K562 (cell line): ENCODE data around the gene ANKS1A. TPM values are rescaled to one million over a fixed set of nuclear protein-coding genes. Genes with fewer than 3 reads are reported as not detected.

Experiments
- ATAC-seq: fragments of 200-7000 bp; cut with Tn5 transposase; 3 replicates; pipeline ENCODE4 v1.9.1; 2020; ENCODE audit warnings: moderate library complexity
- BruUV-seq: library from RNA; stranded (reverse); fragments of 400-500 nt; replicated peaks from 2 replicates; lab custom pipeline; 2021; lab: Mats Ljungman, UMichigan
- CTCF ChIA-PET: fragments of 300-600 bp; formaldehyde crosslinking; extraction: SDS; loops from one replicate; lab custom pipeline; 2021; ENCODE audit warnings: low intra/inter-chr PET ratio; lab: Yijun Ruan, JAX
- POLR2A ChIA-PET: fragments of 300-600, 350-650 bp; sonication (Branson Sonifier 250); formaldehyde crosslinking; extraction: SDS; loops from one replicate; lab custom pipeline; 2021; ENCODE audit warnings: antibody characterized with exemption, inconsistent platforms; lab: Yijun Ruan, JAX
- DNase-seq, 4 experiments: peaks; one replicate each; pipeline versions ENCODE4 v3.0.0 to v3.0.0-alpha.2; 2011 to 2018; ENCODE audit warnings: low spot score in 3 of 4, mixed read lengths in 3 of 4; ENCODE audit errors: extremely low read depth in 1 of 4
- FAIRE-seq: peaks from 2 replicates; lab custom pipeline; 2011; peaks lifted over from hg19 to GRCh38; lab: Jason Lieb, UNC
- H2AFZ ChIP-seq: 2 replicates; pipeline ENCODE4 v1.6.0; 2011; ENCODE audit warnings: low read depth, low read length, control low read depth, inconsistent platforms
- H3K27ac ChIP-seq: fragments of 200-600 bp; 3 replicates; pipeline ENCODE4 v1.8.0; 2011; ENCODE audit warnings: low read depth, mild to moderate bottlenecking, control low read depth, inconsistent platforms, low read length, moderate library complexity, mixed read lengths; ENCODE audit errors: extremely low read depth
- H3K27me3 ChIP-seq, 2 experiments: fragments of 300-600 bp in 1 of 2; 2 replicates in 1 of 2; 3 replicates in 1 of 2; pipeline versions ENCODE4 v1.6.0 to v1.8.0; 2011; ENCODE audit warnings: inconsistent platforms in 2 of 2, low read length in 2 of 2, mild to moderate bottlenecking in 1 of 2, mixed read lengths in 1 of 2, moderate library complexity in 1 of 2; ENCODE audit not compliant: control insufficient read depth in 2 of 2, insufficient read depth in 2 of 2
- H3K36me3 ChIP-seq: fragments of 300-600 bp; 3 replicates; pipeline ENCODE4 v1.8.0; 2011; ENCODE audit warnings: mild to moderate bottlenecking, low read length, inconsistent platforms; ENCODE audit not compliant: control insufficient read depth, insufficient read depth
- H3K4me1 ChIP-seq, 2 experiments: fragments of 200-600 bp in 1 of 2; replicated peaks in 1 of 2; 2 replicates in 1 of 2; 3 replicates in 1 of 2; pipeline versions ENCODE4 v1.5.1 to v1.8.0; 2011; ENCODE audit warnings: inconsistent platforms in 2 of 2, low read length in 2 of 2, mild to moderate bottlenecking in 1 of 2, mixed read lengths in 1 of 2, moderate library complexity in 1 of 2; ENCODE audit not compliant: control insufficient read depth in 2 of 2, insufficient read depth in 2 of 2
- H3K4me2 ChIP-seq: 2 replicates; pipeline ENCODE4 v1.6.1; 2011; ENCODE audit warnings: low read length, control low read depth, inconsistent platforms, mixed read lengths; ENCODE audit not compliant: insufficient read depth
- H3K4me3 ChIP-seq: fragments of 200-600 bp; sonication (generic), shearing (Covaris generic); 2 replicates; pipeline ENCODE4 v1.5.1; 2016; ENCODE audit warnings: control low read depth, inconsistent platforms
- H3K79me2 ChIP-seq: fragments of 200-600 bp; 3 replicates; pipeline ENCODE4 v1.8.0; 2011; ENCODE audit warnings: low read length, inconsistent platforms; ENCODE audit not compliant: control insufficient read depth, insufficient read depth
- H3K9ac ChIP-seq, 2 experiments: 2 replicates each; pipeline versions ENCODE4 v1.6.0 to v1.6.1; 2011; ENCODE audit warnings: low read depth in 2 of 2, low read length in 2 of 2, control low read depth in 1 of 2, inconsistent platforms in 1 of 2, mild to moderate bottlenecking in 1 of 2, mixed read lengths in 1 of 2; ENCODE audit not compliant: insufficient read depth in 1 of 2
- H3K9me1 ChIP-seq: one replicate; pipeline ENCODE4 v1.6.0; 2011; ENCODE audit warnings: inconsistent platforms, mild to moderate bottlenecking, low read length, moderate library complexity; ENCODE audit not compliant: control insufficient read depth, insufficient read depth
- H3K9me3 ChIP-seq: replicated peaks from 2 replicates; pipeline ENCODE4 v1.5.1; 2011; ENCODE audit warnings: low read depth, low read length, inconsistent platforms; ENCODE audit not compliant: control insufficient read depth, insufficient read depth
- H4K20me1 ChIP-seq: replicated peaks from 2 replicates; pipeline ENCODE4 v1.6.1; 2011; ENCODE audit warnings: low read length, inconsistent platforms, mixed read lengths; ENCODE audit not compliant: control insufficient read depth, insufficient read depth
- GATAD2A ChIP-seq: fragments of 450-650 bp; IDR thresholded peaks from 2 replicates; pipeline ENCODE4 v1.6.1; 2017
- GATAD2B ChIP-seq: fragments of 450-650 bp; IDR thresholded peaks from 2 replicates; pipeline ENCODE4 v1.6.1; 2017; ENCODE audit warnings: mild to moderate bottlenecking, borderline replicate concordance
- HNRNPUL1 ChIP-seq: fragments of 200-400 bp; formaldehyde crosslinking; IDR thresholded peaks from 2 replicates; pipeline ENCODE4 v1.6.1; 2017; ENCODE audit warnings: low read length
- KLF13 ChIP-seq: fragments of 450-650 bp; IDR thresholded peaks from 2 replicates; pipeline ENCODE4 v1.6.1; 2016; ENCODE audit warnings: missing genetic modification characterization, low read depth, mild to moderate bottlenecking, missing compliant biosample characterization, moderate library complexity, borderline replicate concordance
- ZNF232 ChIP-seq: sonication (generic); formaldehyde crosslinking; IDR thresholded peaks from 2 replicates; pipeline ENCODE4 v1.8.0; 2022; ENCODE audit warnings: mild to moderate bottlenecking, missing genetic modification reagents
- ZNF316 ChIP-seq: fragments of 450-650 bp; IDR thresholded peaks from 2 replicates; pipeline ENCODE4 v1.6.1; 2016
- WGBS: fragments of 100-300 bp; shearing (Covaris generic); methylation state at CpG from one replicate; pipeline ENCODE4 v1.1.6; 2016; ENCODE audit warnings: low coverage, mixed read lengths; ENCODE audit not compliant: insufficient coverage; ENCODE audit errors: missing lambda C conversion rate; 5-methylcytosine and 5-hydroxymethylcytosine counted together
- in situ Hi-C: fragments of 300-500 bp; cut with MboI; formaldehyde crosslinking; loops from 4 replicates; pipeline ENCODE4 v1.15.0; 2018; ENCODE audit warnings: inconsistent platforms, mixed read lengths
- intact Hi-C: fragments of 100-400 bp; cut with micrococcal nuclease; formaldehyde crosslinking; loops from 2 replicates; pipeline ENCODE4 v1.14.2; 2022
- polyA plus RNA-seq, 8 experiments: library from polyadenylated mRNA; depleted of rRNA in 4 of 8; stranded (reverse) in 5 of 8; unstranded in 3 of 8; fragments of >200 nt; fragmentation: Nextera tagmentation in 2 of 8; fragmentation: Illumina TruSeq in 1 of 8; extraction: Ambion mirVana in 2 of 8; extraction: Trizol in 1 of 8; gene quantifications; 2 replicates each; pipeline versions ENCODE4 v1.2.1 to v1.2.3, GENCODE V29; 2011 to 2014; ENCODE audit warnings: inconsistent platforms in 1 of 8, missing spikeins in 1 of 8
- total RNA-seq, 7 experiments: library from RNA; depleted of rRNA in 6 of 7; stranded (reverse); fragments of >200 nt in 6 of 7; fragmentation: Illumina TruSeq in 2 of 7; extraction: Trizol in 2 of 7; gene quantifications; 2 replicates each; pipeline versions ENCODE4 v1.2.1 to v1.2.3, GENCODE V29; 2011 to 2021; ENCODE audit warnings: low replicate concordance in 1 of 7
- TF ChIP-seq, protein P1 (sequence below): fragments of 200-600 bp; sonication (generic); IDR thresholded peaks from one replicate; pipeline ENCODE4 v1.6.1; 2012; ENCODE audit warnings: mild to moderate bottlenecking, low read depth, low read length, inconsistent platforms
- TF ChIP-seq, protein P2 (sequence below): sonication (generic); formaldehyde crosslinking; IDR thresholded peaks from 2 replicates; pipeline ENCODE4 v1.8.1; 2023; ENCODE audit warnings: mild to moderate bottlenecking, missing genetic modification reagents
- TF ChIP-seq, protein P3 (sequence below): fragments of 250-450 bp; sonication (Bioruptor Pico); IDR thresholded peaks from 2 replicates; pipeline ENCODE4 v1.8.0; 2022; ENCODE audit warnings: moderate library complexity, mild to moderate bottlenecking, inconsistent platforms

ANKS1A gene
- total and polyA plus RNA-seq, 9 of the 15 experiments (the other 6 are each of a cell fraction or from before 2014, with no cell fraction given), result 1.1 to 13.8 (median 5.3) TPM

DNA sequence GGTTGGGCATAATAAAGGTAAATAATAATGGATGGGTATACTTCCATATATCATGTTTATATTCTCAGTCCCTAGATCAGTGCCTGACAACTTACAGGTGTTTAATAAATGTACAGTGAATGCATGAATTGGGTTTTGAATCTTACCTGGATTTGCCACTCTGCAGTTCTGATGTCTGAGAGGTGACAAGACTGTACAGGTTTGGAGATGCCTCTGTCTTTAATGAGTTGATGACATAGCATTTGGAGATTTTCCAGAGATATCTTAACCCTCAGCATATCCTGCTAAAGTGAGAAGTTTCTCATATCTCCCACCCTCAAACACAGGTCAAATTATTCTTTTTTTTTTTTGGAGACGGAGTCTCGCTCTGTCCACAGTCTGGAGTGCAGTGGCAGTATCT, 2.2 kb downstream of the ANKS1A start:
- no peak overlapping the region for H3K4me2 ChIP-seq
- no peak for ATAC-seq
- WGBS, result 87% methylated on average over 2 of the region's 2 CpGs
- no peak overlapping the region for H3K9ac ChIP-seq
- BruUV-seq, result no TSS peak
- H3K9me3 ChIP-seq, result no peaks in the 10 kb centered on the region
- H3K27me3 ChIP-seq, result no peaks in the 10 kb centered on the region
- DNase-seq, result no peak
- H3K9me1 ChIP-seq, result no peaks in the 10 kb centered on the region
- H3K4me3 ChIP-seq, result no peak overlapping the region
- H3K27ac ChIP-seq, result no peak overlapping the region
- H2AFZ ChIP-seq, result no peak overlapping the region
- ChIA-PET POLR2A (interaction anchor here (0.6 to 6.5 kb wide), 3 partner anchors 12 to 331 kb away, joined by 3 to 51 read pairs (median 4); no protein-coding TSS in a partner anchor), CTCF (no interaction called here)
- in situ Hi-C loops, result no loop called here
- intact Hi-C loops, result no loop called here
- H3K36me3 ChIP-seq, result no peaks in the 10 kb centered on the region
- peaks cover 11 to 12% of the 10 kb centered on the region in 2 experiments; a peak in 3 of 5 replicates for H3K4me1 ChIP-seq
- peaks cover 44% of the 10 kb centered on the region for H3K79me2 ChIP-seq
- 0 out of 2 replicates have a peak, but pooled peaks cover 4% of the 10 kb centered on the region for H4K20me1 ChIP-seq
- no peak for FAIRE-seq
- TF ChIP-seq ZNF316 (0 out of 2 replicates have a peak, but pooled peaks have one; percentile 9), KLF13 (tag) (no peak), ZNF232 (CRISPR knock-in tag) (no peak), GATAD2B (no peak), GATAD2A (0 out of 2 replicates have a peak, but pooled peaks have one; percentile 40), HNRNPUL1 (no peak)
- TF ChIP-seq, protein P1, sequence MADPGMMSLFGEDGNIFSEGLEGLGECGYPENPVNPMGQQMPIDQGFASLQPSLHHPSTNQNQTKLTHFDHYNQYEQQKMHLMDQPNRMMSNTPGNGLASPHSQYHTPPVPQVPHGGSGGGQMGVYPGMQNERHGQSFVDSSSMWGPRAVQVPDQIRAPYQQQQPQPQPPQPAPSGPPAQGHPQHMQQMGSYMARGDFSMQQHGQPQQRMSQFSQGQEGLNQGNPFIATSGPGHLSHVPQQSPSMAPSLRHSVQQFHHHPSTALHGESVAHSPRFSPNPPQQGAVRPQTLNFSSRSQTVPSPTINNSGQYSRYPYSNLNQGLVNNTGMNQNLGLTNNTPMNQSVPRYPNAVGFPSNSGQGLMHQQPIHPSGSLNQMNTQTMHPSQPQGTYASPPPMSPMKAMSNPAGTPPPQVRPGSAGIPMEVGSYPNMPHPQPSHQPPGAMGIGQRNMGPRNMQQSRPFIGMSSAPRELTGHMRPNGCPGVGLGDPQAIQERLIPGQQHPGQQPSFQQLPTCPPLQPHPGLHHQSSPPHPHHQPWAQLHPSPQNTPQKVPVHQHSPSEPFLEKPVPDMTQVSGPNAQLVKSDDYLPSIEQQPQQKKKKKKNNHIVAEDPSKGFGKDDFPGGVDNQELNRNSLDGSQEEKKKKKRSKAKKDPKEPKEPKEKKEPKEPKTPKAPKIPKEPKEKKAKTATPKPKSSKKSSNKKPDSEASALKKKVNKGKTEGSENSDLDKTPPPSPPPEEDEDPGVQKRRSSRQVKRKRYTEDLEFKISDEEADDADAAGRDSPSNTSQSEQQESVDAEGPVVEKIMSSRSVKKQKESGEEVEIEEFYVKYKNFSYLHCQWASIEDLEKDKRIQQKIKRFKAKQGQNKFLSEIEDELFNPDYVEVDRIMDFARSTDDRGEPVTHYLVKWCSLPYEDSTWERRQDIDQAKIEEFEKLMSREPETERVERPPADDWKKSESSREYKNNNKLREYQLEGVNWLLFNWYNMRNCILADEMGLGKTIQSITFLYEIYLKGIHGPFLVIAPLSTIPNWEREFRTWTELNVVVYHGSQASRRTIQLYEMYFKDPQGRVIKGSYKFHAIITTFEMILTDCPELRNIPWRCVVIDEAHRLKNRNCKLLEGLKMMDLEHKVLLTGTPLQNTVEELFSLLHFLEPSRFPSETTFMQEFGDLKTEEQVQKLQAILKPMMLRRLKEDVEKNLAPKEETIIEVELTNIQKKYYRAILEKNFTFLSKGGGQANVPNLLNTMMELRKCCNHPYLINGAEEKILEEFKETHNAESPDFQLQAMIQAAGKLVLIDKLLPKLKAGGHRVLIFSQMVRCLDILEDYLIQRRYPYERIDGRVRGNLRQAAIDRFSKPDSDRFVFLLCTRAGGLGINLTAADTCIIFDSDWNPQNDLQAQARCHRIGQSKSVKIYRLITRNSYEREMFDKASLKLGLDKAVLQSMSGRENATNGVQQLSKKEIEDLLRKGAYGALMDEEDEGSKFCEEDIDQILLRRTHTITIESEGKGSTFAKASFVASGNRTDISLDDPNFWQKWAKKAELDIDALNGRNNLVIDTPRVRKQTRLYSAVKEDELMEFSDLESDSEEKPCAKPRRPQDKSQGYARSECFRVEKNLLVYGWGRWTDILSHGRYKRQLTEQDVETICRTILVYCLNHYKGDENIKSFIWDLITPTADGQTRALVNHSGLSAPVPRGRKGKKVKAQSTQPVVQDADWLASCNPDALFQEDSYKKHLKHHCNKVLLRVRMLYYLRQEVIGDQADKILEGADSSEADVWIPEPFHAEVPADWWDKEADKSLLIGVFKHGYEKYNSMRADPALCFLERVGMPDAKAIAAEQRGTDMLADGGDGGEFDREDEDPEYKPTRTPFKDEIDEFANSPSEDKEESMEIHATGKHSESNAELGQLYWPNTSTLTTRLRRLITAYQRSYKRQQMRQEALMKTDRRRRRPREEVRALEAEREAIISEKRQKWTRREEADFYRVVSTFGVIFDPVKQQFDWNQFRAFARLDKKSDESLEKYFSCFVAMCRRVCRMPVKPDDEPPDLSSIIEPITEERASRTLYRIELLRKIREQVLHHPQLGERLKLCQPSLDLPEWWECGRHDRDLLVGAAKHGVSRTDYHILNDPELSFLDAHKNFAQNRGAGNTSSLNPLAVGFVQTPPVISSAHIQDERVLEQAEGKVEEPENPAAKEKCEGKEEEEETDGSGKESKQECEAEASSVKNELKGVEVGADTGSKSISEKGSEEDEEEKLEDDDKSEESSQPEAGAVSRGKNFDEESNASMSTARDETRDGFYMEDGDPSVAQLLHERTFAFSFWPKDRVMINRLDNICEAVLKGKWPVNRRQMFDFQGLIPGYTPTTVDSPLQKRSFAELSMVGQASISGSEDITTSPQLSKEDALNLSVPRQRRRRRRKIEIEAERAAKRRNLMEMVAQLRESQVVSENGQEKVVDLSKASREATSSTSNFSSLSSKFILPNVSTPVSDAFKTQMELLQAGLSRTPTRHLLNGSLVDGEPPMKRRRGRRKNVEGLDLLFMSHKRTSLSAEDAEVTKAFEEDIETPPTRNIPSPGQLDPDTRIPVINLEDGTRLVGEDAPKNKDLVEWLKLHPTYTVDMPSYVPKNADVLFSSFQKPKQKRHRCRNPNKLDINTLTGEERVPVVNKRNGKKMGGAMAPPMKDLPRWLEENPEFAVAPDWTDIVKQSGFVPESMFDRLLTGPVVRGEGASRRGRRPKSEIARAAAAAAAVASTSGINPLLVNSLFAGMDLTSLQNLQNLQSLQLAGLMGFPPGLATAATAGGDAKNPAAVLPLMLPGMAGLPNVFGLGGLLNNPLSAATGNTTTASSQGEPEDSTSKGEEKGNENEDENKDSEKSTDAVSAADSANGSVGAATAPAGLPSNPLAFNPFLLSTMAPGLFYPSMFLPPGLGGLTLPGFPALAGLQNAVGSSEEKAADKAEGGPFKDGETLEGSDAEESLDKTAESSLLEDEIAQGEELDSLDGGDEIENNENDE, result no peak
- TF ChIP-seq, protein P2, sequence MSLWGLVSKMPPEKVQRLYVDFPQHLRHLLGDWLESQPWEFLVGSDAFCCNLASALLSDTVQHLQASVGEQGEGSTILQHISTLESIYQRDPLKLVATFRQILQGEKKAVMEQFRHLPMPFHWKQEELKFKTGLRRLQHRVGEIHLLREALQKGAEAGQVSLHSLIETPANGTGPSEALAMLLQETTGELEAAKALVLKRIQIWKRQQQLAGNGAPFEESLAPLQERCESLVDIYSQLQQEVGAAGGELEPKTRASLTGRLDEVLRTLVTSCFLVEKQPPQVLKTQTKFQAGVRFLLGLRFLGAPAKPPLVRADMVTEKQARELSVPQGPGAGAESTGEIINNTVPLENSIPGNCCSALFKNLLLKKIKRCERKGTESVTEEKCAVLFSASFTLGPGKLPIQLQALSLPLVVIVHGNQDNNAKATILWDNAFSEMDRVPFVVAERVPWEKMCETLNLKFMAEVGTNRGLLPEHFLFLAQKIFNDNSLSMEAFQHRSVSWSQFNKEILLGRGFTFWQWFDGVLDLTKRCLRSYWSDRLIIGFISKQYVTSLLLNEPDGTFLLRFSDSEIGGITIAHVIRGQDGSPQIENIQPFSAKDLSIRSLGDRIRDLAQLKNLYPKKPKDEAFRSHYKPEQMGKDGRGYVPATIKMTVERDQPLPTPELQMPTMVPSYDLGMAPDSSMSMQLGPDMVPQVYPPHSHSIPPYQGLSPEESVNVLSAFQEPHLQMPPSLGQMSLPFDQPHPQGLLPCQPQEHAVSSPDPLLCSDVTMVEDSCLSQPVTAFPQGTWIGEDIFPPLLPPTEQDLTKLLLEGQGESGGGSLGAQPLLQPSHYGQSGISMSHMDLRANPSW (CRISPR knock-in tag), result no peak
- TF ChIP-seq, protein P3, sequence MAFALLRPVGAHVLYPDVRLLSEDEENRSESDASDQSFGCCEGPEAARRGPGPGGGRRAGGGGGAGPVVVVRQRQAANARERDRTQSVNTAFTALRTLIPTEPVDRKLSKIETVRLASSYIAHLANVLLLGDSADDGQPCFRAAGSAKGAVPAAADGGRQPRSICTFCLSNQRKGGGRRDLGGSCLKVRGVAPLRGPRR, result no peak
